SK-N-MC (cell line): ENCODE data around the gene RNF38.
"Not testable (repeated sequence)": the region's sequence is repeated elsewhere in the genome, so short reads cannot be mapped to it uniquely, and the experiment has no call there.

Source experiments
- EZH2 ChIP-seq: fragments of 200-600 bp; sonication (generic); IDR thresholded peaks from one replicate; pipeline ENCODE4 v1.6.1; 2017; ENCODE audit warnings: antibody characterized with exemption
- FOXP2 ChIP-seq: optimal IDR thresholded peaks from 2 replicates; pipeline ENCODE3; 2011; ENCODE audit warnings: mild to moderate bottlenecking, moderate library complexity; ENCODE audit not compliant: insufficient read depth; ENCODE audit errors: extremely low read length, control extremely low read depth
- POLR2AphosphoS5 ChIP-seq: IDR thresholded peaks from 2 replicates; pipeline ENCODE4 v1.6.1; 2012; ENCODE audit warnings: mild to moderate bottlenecking, low read depth, low read length, borderline replicate concordance

- TF ChIP-seq EZH2, POLR2AphosphoS5, FOXP2: not testable (repeated sequence)
Measured at GRCh38 chr9:36448555-36448954, 48.5 kb upstream of the RNF38 start.
